GM06990 (cell line): ENCODE data around the gene HELZ2.

ENCODE experiments used
- DNase-seq: peaks from one replicate; pipeline ENCODE4 v3.0.0-alpha.2; 2011; ENCODE audit not compliant: insufficient read length; ENCODE audit errors: extremely low read depth
- H3K27me3 ChIP-seq: replicated peaks from 2 replicates; pipeline ENCODE4 v1.6.0; 2011; ENCODE audit warnings: low read length; ENCODE audit not compliant: control insufficient read depth, insufficient read depth
- H3K36me3 ChIP-seq: 2 replicates; pipeline ENCODE4 v1.5.1; 2011; ENCODE audit warnings: low read length; ENCODE audit not compliant: control insufficient read depth, insufficient read depth
- H3K4me3 ChIP-seq: replicated peaks from 2 replicates; pipeline ENCODE4 v1.5.1; 2011; ENCODE audit warnings: low read depth, mild to moderate bottlenecking, control low read depth, low read length
- CTCF ChIP-seq: IDR thresholded peaks from 2 replicates; pipeline ENCODE4 v1.5.1; 2011; ENCODE audit warnings: low read length, control low read depth, mild to moderate bottlenecking, inconsistent platforms; ENCODE audit not compliant: insufficient read depth, poor library complexity, severe bottlenecking

The HELZ2 gene

GRCh38 chr20:63546956-63547724, 26.9 kb downstream of the HELZ2 start:
- H3K27me3 ChIP-seq: no peaks in the 10 kb centered on the region
- no peak for TF ChIP-seq CTCF
- H3K36me3 ChIP-seq: no peaks in the 10 kb centered on the region
- H3K4me3 ChIP-seq: no peak overlapping the region
- DNase-seq: no peak

- H3K27me3 ChIP-seq: no peaks in the 10 kb centered on the region
- no peaks in the 10 kb centered on the region for H3K36me3 ChIP-seq
- TF ChIP-seq CTCF: no peak
- no peak overlapping the region for H3K4me3 ChIP-seq
- DNase-seq: no peak
Measured at GRCh38 chr20:63546256-63546955, 27.6 kb downstream of the HELZ2 start.

- Histone ChIP-seq H3K27me3 (no peaks in the 10 kb centered on the region), H3K4me3 (no peak overlapping the region), H3K36me3 (no peaks in the 10 kb centered on the region)
- no peak for DNase-seq
- no peak for TF ChIP-seq CTCF
Measured at GRCh38 chr20:63545814-63546213, 28.2 kb downstream of the HELZ2 start.

- no peak for DNase-seq
- no peak for TF ChIP-seq CTCF
- Histone ChIP-seq H3K36me3 (no peaks in the 10 kb centered on the region), H3K27me3 (no peaks in the 10 kb centered on the region), H3K4me3 (no peak overlapping the region)
Measured at GRCh38 chr20:63544958-63545516, 29.0 kb downstream of the HELZ2 start.

GRCh38 chr20:63544241-63544957, 29.6 kb downstream of the HELZ2 start:
- Histone ChIP-seq H3K4me3 (no peak overlapping the region), H3K27me3 (no peaks in the 10 kb centered on the region), H3K36me3 (no peaks in the 10 kb centered on the region)
- no peak for DNase-seq
- TF ChIP-seq CTCF: no peak
